ENCODE measurements around the gene TGIF1.
"Not testable (repeated sequence)": the region's sequence is repeated elsewhere in the genome, so short reads cannot be mapped to it uniquely, and the experiment has no call there.

Gene TGIF1

GRCh38 chr18:3450012-3450798 lies at the start of gene TGIF1:
Gene TGIF1 (plus strand): TSS chr18:3450172. CDS start chr18:3450490, 318 bp downstream.
- DNase-seq: peak; percentile 67 to 74

GRCh38 chr18:3400567-3401296 lies 49.2 kb upstream of the TGIF1 start:
- DNase-seq: no peak

GRCh38 chr18:3401669-3402620 lies 48.0 kb upstream of the TGIF1 start:
- no peak for DNase-seq

- DNase-seq: no peak
These were observed 47.0 kb upstream of the TGIF1 start for GRCh38 chr18:3402982-3403451.

- DNase-seq: no peak
These were observed 44.3 kb upstream of the TGIF1 start for GRCh38 chr18:3405713-3406112.

GRCh38 chr18:3408107-3408506 lies 41.9 kb upstream of the TGIF1 start:
- no peak for DNase-seq

GRCh38 chr18:3409811-3410210 lies 40.2 kb upstream of the TGIF1 start:
- DNase-seq: no peak

- DNase-seq: no peak
These were observed 39.7 kb upstream of the TGIF1 start for GRCh38 chr18:3410273-3410672.

- not testable (repeated sequence) for DNase-seq
These were observed 39.1 kb upstream of the TGIF1 start for GRCh38 chr18:3410876-3411275.

GRCh38 chr18:3411327-3411726 lies 38.6 kb upstream of the TGIF1 start:
- DNase-seq: no peak

- DNase-seq: no peak
These were observed 38.1 kb upstream of the TGIF1 start for GRCh38 chr18:3411854-3412268.

- DNase-seq: not testable (repeated sequence)
These were observed 37.4 kb upstream of the TGIF1 start for GRCh38 chr18:3412528-3412927.

- no peak for DNase-seq
These were observed 34.9 kb upstream of the TGIF1 start for GRCh38 chr18:3415110-3415509.

- DNase-seq: no peak
These were observed 31.9 kb upstream of the TGIF1 start for GRCh38 chr18:3418083-3418482.

- no peak for DNase-seq
These were observed 29.1 kb upstream of the TGIF1 start for GRCh38 chr18:3420919-3421279.

GRCh38 chr18:3422905-3423304 lies 27.1 kb upstream of the TGIF1 start:
- DNase-seq: no peak

- no peak for DNase-seq
These were observed 25.6 kb upstream of the TGIF1 start for GRCh38 chr18:3424280-3424890.

GRCh38 chr18:3425030-3425429 lies 24.9 kb upstream of the TGIF1 start:
- no peak for DNase-seq

- DNase-seq: no peak
These were observed 24.5 kb upstream of the TGIF1 start for GRCh38 chr18:3425446-3425845.

- DNase-seq: no peak
These were observed 23.9 kb upstream of the TGIF1 start for GRCh38 chr18:3426074-3426473.

- no peak for DNase-seq
These were observed 22.0 kb upstream of the TGIF1 start for GRCh38 chr18:3427944-3428343.

GRCh38 chr18:3429121-3429520 lies 20.9 kb upstream of the TGIF1 start:
- DNase-seq: no peak

GRCh38 chr18:3434685-3435084 lies 15.3 kb upstream of the TGIF1 start:
- DNase-seq: no peak

Measured in hippocampal formation (tissue), 2 donors.